Measurements from ENCODE around the gene CAMK4.

The CAMK4 gene

DNA sequence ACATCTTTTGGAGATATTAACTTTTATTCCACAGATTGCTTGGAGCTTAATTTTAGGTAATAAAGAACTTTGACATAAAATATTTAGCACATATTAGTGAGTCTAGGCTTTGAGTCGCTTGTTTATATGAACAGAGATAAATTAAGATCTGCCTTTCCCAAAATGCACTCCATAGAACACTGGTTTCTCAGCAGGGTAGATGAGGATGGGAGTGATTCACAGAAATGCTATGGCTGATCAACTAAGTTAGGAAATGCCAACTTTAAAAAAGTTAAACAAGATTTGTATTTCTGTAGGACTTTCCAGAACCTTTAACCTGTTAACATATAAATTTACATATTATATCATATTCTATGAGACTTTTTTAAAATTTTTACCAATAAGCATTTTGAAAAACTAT is 222.9 kb downstream of the CAMK4 start:
- no peak for DNase-seq

DNA sequence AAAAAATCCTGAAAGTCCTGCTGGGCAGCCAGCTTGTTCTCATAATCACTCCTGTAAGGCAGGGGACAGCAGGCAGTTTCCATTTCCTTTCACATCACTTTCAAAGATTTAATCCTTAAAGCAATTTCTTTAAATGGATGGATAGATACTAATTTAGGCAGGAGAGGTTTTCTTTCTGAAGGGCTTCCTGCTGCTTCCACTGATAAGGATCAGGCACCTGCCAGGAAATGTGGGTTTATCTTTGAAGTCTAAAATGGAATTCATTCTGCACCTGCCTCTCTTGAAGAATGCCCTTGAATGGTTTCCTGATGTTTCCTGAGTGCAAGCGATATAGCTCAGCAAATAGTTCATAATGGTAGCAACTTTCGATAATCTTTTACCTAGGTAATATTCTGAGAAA is 223.6 kb downstream of the CAMK4 start:
- DNase-seq = peak; percentile 59

DNA sequence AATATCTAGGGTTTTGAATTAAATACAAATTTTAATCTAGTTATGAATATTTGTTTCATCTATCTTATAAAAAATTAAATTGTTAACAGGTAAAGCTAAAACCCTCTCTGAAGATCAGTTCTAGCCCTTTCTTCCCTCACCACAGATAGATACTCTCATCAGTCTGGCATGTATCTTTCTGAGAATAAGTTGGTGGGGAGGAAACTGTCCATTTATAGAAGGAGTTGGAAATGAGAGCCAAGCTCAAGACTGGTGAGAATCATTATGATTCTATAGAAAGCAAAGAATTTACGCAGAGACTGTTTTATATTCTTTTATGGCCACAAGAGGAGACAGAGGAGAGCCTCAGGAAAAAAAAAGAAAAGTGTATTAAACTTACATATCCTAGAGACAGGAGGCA is 229.1 kb downstream of the CAMK4 start:
- DNase-seq = no peak

DNA sequence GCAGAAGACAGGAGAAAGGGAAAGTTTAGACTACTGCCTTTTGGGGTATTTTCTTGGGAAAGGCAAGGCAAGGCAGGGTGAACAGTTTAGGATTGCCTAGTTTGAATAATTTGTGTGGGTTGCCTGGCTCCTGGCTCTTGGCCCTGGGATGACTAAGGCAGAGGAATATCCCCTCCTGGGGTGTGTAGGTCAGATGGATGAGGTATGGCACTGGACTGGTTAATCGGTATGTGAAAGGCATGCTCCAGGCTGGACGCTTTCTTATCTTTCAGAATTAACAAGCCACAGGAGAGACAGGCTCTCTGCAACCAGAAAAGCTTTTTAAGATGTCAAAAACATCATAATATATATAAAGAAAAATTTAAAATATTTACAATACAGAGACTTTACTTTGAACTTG is 229.6 kb downstream of the CAMK4 start:
- DNase-seq = no peak

DNA sequence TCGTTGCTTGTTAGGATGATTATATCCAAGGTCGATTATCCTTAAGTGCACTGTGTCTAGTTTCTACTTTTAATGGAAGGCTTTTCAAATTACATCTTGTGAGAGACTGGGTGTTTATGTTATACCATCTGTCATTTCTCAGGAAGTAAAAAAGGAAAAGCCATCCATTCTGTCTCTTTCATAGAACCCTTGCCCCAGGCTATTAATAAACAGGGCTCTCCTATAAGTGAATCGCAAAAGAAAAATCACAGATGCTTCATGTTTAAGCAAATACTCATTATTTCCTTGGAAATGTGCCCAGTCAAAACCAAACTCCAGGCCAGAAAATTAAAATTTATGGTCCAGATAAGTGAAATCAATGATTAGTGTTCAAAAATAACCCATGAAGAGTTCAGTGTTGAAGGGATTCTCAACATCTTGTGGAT is 230.0 kb downstream of the CAMK4 start:
- DNase-seq = peak; percentile 44

DNA sequence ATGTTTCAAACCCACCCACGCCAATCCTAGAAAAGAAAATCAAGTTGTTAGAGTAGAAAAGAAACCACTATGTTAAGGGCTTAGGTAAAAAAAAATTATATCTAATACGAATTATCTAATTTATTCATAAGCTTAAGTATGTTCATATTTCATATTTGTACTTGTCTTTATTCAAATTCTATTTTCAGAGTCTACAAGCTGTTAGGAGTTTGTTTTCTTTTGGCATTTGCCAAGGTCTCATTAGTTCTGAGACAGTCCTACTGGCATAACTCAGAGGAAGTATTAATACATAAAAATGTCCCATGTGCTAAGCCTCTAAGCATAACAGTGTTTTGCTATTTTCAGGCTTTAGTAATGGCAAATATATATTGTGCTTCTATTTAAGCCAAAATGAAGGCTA is 230.6 kb downstream of the CAMK4 start:
- no peak for DNase-seq

DNA sequence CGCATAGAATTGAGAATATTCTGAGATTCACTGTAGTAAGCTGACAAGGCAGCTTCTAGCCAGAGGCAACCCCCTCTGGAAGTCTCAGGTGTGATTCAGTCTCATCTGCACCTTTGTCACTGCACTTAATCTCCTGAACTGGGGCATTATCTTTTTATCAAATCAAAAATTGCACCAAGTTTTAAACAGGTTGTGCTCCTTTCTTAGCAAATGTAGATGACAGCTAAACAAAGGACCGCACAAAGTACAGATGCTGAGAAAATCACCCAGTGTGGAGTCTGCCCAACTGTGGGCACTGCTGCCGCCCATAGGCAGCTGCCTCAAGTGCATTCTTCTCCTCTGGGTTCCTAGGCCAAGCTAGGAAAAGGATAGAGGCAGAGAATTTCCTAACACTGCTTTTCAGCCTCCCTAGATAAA is 237.1 kb downstream of the CAMK4 start:
- peak; percentile 42 for DNase-seq

DNA sequence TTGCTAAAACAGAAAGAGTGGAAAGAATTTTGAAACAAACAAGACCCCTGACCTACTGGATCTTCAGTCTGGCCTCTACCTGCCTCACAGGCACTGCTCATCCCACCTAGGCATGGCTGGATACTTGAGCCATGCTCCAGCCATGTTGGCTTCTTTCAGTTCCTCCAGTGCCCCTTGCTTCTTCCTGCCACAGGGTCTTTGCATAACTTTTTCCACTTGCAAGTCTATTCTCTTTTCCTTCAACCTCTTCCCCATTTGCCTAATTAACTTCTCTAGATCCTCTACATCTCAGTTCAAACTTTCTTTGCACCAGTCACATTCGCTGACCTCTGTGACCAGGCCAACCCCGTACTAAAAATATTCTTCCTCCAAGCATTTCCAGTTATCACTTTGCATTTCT is 237.8 kb downstream of the CAMK4 start:
- DNase-seq = no peak

DNA sequence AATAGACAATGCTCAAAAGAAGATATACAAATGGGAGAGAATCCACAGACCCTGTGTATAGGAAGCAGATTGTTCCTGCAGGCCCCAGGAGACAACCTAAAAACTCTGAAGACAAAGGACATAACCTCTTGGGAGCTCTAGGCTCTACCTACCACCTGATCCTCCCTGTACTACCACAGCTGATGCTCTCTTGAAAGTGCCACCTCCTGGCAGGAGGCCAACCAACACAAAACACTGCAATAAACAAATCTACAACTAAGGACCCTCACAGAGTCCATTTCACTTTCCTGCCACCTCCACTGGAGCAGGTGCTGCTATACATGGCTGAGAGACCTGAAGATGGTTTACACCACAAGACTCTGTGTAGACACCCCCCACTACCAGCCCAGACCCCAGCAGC is 239.1 kb downstream of the CAMK4 start:
- peak; percentile 91 for DNase-seq

DNA sequence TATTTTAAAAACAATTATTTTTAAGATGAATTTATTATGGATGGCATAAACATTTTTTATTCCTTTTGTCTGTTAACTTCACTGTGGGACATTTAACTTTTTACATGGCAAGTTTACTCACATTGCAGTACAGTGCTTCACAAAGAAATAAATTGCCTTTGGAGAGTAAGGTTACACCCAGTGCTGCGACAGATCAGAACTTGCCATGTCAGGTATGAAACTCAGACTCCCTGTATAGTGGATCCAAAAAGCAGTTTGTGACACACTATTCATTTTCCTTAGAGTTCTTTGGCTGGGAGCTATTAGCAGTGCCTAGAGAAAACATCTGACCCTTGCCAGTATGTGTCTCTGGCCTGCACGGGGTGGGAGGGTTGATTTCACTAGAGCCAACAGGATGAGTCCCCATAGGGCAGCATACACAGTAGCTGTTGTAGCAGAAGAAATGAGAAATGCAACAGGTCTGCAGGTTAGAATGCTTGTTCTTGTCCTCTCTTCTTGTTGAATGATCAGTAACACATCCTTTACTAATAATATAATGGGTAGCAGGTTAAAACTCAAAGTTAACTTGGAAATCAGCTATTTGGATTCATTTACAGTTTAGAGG is 245.2 kb downstream of the CAMK4 start:
- no peak for DNase-seq

DNA sequence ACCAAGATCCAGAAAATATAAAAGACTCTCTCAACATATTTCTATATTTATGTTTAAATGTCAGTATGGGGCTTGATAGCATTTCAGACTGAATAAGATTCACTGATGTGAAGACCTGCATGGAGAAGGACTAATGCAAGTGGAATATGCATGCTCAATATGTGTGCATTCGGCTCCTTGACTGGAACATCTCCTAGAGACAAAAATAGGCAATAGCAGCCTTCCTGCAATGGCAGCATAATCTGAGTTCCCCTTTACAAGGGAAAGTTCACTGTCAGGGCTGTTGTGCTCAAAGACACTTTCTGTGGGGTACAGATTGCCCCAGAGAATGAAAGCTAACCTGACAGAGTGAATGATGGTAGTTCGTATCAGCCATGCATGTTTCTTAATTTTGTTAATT is 245.7 kb downstream of the CAMK4 start:
- DNase-seq = no peak

DNA sequence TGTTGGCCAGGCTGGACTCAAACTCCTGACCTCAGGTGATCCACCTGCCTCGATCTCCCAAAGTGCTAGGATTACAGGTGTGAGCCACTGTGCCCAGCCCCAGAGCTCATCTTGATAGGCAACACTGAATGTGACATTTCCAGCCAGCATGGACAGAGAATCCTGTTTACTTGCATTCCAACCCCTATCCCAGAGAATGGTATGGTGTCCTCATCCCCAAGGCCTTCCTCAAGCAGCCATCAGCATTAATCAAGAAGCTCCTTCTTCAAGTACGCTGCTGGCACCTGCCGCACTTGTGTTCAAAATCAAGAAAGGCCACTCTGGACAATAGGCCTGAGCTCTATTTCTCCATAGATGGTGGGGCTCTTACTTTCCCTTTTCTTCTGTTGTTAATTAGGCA is 247.9 kb downstream of the CAMK4 start:
- no peak for DNase-seq

DNA sequence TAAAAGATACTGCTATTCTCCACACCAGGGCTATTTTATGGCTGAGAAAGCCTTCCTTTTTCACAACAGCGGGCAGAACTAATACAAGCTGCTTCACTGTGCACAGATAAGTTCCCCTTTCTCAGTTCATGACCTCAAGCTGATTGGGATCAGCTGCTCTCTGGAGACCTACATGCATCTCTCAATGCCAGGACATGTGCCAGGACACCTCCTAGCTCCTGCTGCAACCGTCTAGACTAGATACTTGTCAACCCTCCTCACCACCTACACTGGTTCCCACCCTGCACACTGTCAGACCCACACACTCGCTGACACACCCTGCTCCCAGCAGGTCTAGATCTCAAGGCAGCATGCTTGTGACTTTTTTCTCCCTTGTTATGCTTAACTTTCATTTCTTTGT is 248.4 kb downstream of the CAMK4 start:
- DNase-seq = no peak

DNA sequence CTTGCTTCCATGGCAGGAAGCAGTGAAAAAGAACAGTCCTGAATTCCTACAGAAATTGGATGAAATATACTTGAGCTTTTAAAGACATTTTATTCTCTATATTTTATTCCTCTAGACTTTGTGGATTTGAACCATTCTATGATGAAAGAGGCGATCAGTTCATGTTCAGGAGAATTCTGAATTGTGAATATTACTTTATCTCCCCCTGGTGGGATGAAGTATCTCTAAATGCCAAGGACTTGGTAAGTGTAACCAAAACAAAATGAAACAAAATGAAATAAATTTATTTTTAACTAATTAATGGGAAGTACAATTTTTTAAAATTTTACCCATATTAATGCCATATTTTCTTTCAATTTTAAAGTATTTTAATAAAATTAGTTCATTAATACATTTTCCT is 254.1 kb downstream of the CAMK4 start:
- no peak for DNase-seq

DNA sequence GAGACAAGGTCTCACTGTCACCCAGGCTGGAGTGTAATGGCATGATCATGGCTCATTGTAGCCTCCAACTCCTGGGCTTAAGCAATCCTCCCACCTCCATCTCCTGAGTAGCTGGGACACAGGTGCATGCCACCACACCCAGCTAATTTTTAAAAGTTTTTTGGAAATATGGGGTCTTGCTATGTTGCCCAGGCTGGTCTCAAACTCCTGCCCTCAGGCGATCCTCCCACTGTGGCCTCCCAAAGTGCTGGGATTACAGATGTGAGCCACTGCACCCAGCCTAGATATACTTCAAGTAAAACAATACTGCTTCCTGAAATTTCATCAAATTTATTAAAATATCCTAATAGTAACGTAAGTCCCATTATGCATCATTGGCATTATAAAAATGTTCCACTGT is 254.7 kb downstream of the CAMK4 start:
- DNase-seq = no peak

DNA sequence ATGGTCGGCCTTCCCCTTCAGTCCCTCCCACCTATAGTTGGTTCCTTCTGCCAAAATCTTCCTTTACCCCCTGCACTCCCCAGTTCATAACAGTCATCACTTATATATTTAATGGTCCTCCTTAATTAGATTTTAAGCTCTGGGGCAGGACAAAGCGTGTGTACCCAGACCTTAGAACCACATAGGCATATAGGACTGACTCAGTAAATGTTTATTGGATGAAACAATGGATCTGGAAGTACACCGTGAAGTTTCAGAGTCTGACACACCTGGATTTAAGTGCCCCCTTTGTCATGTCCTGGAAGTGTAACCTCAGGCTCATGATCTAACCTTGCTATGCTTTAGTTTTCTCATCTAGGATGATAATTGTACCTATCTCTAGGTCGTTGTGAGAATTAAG is 256.2 kb downstream of the CAMK4 start:
- no peak for DNase-seq

DNA sequence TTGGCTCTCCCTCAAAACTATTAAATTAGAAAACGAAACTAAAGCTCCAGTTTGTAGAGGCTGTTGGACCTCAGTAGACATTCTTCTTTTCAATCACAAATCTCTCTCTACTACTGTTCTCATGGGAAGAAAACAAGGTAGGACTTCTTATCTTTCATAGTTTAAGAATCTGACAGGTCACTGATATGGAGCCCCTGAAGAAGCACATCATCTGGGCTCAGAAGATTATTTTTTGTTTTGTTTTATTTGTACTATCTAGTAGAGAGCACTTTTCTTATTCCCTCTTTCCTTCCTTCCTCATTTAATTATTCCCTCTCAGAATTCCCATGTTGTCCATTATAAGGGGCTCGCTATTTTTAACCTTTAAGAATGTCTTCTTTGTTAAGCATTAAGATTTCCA is 261.9 kb downstream of the CAMK4 start:
- no peak for DNase-seq

DNA sequence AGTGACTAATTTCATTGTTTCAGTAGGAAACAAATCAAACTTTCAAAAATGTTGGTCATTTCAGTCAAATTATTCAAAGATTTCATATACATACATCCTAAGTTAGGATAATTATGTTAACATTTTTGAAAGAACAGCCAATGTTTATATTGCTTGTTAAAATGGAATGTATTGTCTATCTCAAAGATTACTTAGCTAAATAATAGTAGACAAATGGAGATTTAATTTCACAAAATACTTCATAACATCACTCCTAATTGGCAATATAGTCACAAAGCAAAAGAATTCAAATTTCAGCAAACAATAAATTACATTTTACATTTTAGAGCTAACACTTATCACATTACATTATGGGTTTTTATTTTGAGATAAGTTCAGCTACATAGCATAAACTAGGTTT is 262.7 kb downstream of the CAMK4 start:
- no peak for DNase-seq

DNA sequence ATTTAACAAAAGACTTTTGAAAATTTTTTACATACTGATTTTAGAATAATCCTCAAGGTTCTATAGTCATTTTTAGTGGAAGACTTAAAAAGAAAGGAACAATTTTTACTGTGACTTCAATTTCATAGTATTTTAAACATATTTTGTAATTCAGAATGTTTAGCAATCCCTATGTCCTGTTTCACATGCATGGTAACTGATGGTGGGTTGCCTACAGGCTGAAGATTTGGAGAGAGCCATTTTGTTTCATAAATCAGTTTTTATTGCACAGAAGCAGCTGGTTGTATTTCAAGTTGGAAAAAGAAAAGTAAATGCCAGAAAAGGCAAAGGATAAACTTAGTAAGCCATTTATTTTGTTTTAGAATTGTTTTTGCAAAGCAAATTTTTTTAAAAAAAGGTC is 264.2 kb downstream of the CAMK4 start:
- no peak for DNase-seq

DNA sequence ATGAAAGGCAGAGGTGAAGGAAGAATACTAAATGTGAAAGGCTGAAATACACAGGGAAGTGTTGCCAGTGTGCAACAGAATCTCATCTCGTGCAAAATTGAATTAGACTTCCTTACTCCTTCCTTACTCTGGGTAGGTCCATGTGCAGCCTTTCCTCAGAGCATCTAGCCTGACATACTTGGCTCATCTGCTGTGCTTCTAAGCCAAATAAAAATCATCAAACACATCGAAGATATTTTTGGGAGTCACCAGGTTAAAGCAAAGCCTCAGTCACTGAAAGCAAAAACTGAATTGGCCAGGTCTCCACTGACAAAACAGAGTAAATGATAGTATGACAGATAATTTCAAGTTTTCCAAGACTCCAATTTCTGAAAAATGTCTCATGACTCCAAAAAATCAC is 268.8 kb downstream of the CAMK4 start:
- no peak for DNase-seq

DNA sequence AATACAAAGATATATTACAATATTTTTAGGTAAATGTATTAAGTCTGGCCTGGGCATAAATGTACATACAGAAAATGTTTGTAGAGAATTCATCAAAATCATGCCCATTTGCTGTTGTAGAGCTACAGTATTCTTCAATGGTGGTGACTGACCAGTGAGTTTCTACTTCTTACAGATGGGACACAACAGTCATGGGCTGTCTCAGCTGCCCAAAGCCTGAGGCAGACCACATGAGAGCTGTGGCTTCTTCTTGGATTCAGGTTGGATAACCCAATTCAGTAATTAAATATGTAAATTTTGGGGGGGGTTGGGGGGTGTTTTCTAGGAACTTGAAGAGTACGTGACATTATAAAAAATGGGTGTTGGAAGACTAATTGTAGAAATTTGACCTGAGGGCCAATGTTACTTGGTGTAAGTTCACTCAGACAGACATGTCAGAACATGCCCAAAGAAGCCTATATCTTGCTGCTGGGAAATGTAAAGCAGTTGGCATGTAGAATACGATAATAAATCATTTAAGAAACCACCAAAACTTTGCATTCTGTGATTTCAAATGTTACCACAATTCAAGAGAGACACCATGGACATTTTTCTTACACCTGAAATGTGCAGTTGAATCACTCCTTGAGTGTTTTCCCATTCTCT is 270.3 kb downstream of the CAMK4 start:
- no peak for DNase-seq

DNA sequence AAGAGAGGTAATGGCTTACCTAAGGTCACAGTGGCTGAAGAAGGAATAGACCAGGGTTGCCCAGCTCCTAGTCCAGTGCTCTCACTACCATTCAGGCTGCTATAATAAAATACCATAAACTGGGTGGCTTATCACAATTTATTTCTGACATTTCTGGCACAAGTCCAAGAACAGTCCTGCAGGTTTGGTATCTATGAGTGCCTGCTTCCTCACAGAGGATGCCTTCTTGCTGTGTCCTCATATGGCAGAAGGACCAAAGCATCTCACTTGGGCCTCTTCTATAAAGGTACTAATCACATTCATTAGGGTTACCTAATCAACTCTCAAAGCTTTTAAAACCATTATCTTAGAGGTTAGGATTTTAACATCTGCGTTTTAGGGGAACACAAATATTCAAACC is 271.0 kb downstream of the CAMK4 start:
- no peak for DNase-seq

DNA sequence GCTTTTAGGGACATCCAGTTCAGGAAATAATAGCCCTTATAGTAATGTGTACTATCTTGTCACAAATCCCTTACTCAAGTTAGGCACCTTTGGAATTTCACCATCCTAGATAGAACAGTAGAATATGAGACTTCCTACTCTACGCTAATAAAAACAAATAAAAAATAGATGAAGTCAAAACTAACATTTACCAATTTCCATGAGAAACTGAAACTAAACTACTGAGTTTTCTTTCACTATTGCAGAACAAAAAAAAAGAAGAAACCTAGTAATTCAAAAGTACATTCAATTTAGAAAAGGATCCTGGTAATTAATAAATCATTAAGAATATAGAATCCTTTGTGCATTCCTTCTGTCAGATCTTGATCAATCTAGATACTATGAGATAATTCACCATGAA is 274.2 kb downstream of the CAMK4 start:
- DNase-seq = no peak

DNA sequence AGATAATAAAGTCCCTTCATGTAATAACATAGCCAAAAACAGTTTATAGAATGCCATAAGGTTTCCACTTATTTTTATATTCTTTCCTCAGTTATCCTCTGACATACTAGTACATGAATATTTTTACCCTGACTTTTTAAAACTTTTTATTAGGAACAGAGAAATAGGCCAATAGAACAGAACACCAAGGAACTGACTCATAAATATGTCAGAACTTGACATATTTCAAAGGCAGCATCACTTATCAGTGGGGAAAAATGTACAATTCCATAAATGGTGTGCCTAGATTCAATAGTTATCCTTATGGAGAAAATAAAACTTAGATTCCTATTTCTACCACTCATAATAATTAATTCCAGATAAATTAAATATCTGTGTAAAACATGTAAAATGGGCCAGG is 278.8 kb downstream of the CAMK4 start:
- DNase-seq = no peak

DNA sequence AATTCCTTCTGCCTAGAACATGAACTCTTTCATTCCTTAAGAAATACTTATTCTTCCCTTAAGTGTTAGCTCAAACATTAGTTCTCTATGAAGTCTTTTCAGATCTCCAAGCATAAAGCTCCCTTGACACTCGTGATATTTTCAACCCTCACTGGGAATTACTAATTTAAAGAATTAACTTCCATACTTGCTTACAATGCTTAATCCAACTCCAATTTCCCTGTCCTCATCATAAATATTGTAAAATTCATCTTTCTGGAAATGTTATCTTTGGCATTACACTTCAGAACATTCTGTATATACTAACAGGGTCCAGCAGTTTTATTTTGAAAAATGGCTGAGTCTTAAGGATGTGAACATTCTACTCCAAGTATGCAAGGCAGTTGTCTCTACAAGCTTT is 280.9 kb downstream of the CAMK4 start:
- DNase-seq = no peak
